Upper lobe of right lung (tissue), 1 donor: ENCODE results near the gene CHMP3. TPM values are rescaled to one million over a fixed set of nuclear protein-coding genes. Genes with fewer than 3 reads are reported as not detected.

Source experiments
- ATAC-seq: fragments of 200-7000 bp; cut with Tn5 transposase; one replicate; pipeline ENCODE4 v1.9.1; 2020; ENCODE audit warnings: mild to moderate bottlenecking, moderate library complexity
- DNase-seq: peaks from one replicate; pipeline ENCODE4 v3.0.0-alpha.2; 2020
- H3K27ac ChIP-seq: fragments of 200-600 bp; one replicate; pipeline ENCODE4 v1.8.0; 2022
- H3K27me3 ChIP-seq: fragments of 200-600 bp; one replicate; pipeline ENCODE4 v1.8.0; 2022; ENCODE audit warnings: mild to moderate bottlenecking
- H3K36me3 ChIP-seq: fragments of 200-600 bp; one replicate; pipeline ENCODE4 v1.8.0; 2022
- H3K4me1 ChIP-seq: fragments of 200-600 bp; one replicate; pipeline ENCODE4 v1.8.0; 2022
- H3K4me3 ChIP-seq: fragments of 200-600 bp; one replicate; pipeline ENCODE4 v1.8.0; 2022; ENCODE audit warnings: mild to moderate bottlenecking
- H3K9me3 ChIP-seq: fragments of 200-600 bp; one replicate; pipeline ENCODE4 v1.8.0; 2022
- CTCF ChIP-seq: fragments of 200-600 bp; IDR thresholded peaks from one replicate; pipeline ENCODE4 v1.8.0; 2022; ENCODE audit warnings: antibody characterized with exemption
- intact Hi-C: fragments of 100-400 bp; cut with DNase I; formaldehyde crosslinking; loops from one replicate; pipeline ENCODE4 v1.11.0; 2022
- total RNA-seq: library from RNA; stranded (reverse); fragmentation: NEBNext Ultra II Directional; extraction: Animal tissue kit (Norgen Biotek cat#: 25700); gene quantifications from one replicate; pipeline ENCODE4 v1.2.1, GENCODE V29; 2021
- donor health status: DM: no; HTN: yes; CAD: no; lungs with severe emphysema.

CHMP3 gene
- total RNA-seq, 1 donor from 2014 or later: 159 TPM

GRCh38 chr2:86487062-86487461 is 76.2 kb downstream of the CHMP3 start:
- intact Hi-C loops: no loop called here
- peaks cover 99% of the 10 kb centered on the region for H3K36me3 ChIP-seq
- TF ChIP-seq CTCF: no peak

GRCh38 chr2:86485802-86486201 is 77.4 kb downstream of the CHMP3 start:
- H3K4me3 ChIP-seq: no peak overlapping the region
- peaks cover 12% of the 10 kb centered on the region for H3K4me1 ChIP-seq
- intact Hi-C loops: no loop called here
- peaks cover 99% of the 10 kb centered on the region for H3K36me3 ChIP-seq
- ATAC-seq (no peak), DNase-seq (no peak)
- H3K27ac ChIP-seq: no peak overlapping the region
- no peaks in the 10 kb centered on the region for H3K9me3 ChIP-seq
- no peaks in the 10 kb centered on the region for H3K27me3 ChIP-seq
- no peak for TF ChIP-seq CTCF

More at GRCh38 chr2:86487062-86487461, 76.2 kb downstream of the CHMP3 start:
- H3K27ac ChIP-seq: no peak overlapping the region
- DNase-seq (no peak), ATAC-seq (no peak)
- no peaks in the 10 kb centered on the region for H3K9me3 ChIP-seq
- no peak overlapping the region for H3K4me3 ChIP-seq
- peaks cover 12% of the 10 kb centered on the region for H3K4me1 ChIP-seq
- H3K27me3 ChIP-seq: no peaks in the 10 kb centered on the region

- ATAC-seq: no peak
- Histone ChIP-seq H3K9me3 (no peaks in the 10 kb centered on the region), H3K36me3 (peaks cover 99% of the 10 kb centered on the region), H3K27ac (no peak overlapping the region), H3K4me3 (no peak overlapping the region), H3K4me1 (peaks cover 12% of the 10 kb centered on the region), H3K27me3 (no peaks in the 10 kb centered on the region)
- no peak for DNase-seq
- TF ChIP-seq CTCF: no peak
- intact Hi-C loops: no loop called here
These were observed 78.1 kb downstream of the CHMP3 start for GRCh38 chr2:86485103-86485502.

GRCh38 chr2:86484385-86484784 is 78.9 kb downstream of the CHMP3 start:
- Histone ChIP-seq H3K27me3 (no peaks in the 10 kb centered on the region), H3K4me3 (no peak overlapping the region), H3K27ac (no peak overlapping the region), H3K4me1 (peaks cover 12% of the 10 kb centered on the region), H3K36me3 (peaks cover 99% of the 10 kb centered on the region), H3K9me3 (no peaks in the 10 kb centered on the region)
- TF ChIP-seq CTCF: no peak
- intact Hi-C loops: no loop called here
- ATAC-seq (no peak), DNase-seq (no peak)

- no peak for DNase-seq
- Histone ChIP-seq H3K4me1 (peaks cover 12% of the 10 kb centered on the region), H3K27ac (peak overlapping the region; percentile 55), H3K27me3 (no peaks in the 10 kb centered on the region), H3K36me3 (peaks cover 100% of the 10 kb centered on the region), H3K9me3 (no peaks in the 10 kb centered on the region), H3K4me3 (no peak overlapping the region)
- intact Hi-C loops: no loop called here
- TF ChIP-seq CTCF: no peak
- no peak for ATAC-seq
These were observed 81.2 kb downstream of the CHMP3 start for GRCh38 chr2:86482034-86482433.

GRCh38 chr2:86480105-86480504 is 83.1 kb downstream of the CHMP3 start:
- Histone ChIP-seq H3K36me3 (peaks cover 100% of the 10 kb centered on the region), H3K4me1 (peaks cover 12% of the 10 kb centered on the region), H3K27me3 (no peaks in the 10 kb centered on the region), H3K9me3 (no peaks in the 10 kb centered on the region), H3K27ac (peak overlapping the region; percentile 37), H3K4me3 (no peak overlapping the region)
- TF ChIP-seq CTCF: no peak
- ATAC-seq: peak; percentile 82
- intact Hi-C loops: no loop called here
- no peak for DNase-seq
